Suppressor macrophage treated with lipopolysaccharide for 1 hour (primary cell): ENCODE results near the gene ENPP6.

ENCODE experiments used
- DNase-seq, 3 donors: peaks; one replicate each; pipeline ENCODE4 v3.0.0-alpha.2; 2020 to 2022

ENPP6 gene

GRCh38 chr4:184217634-184218033 is at the start of gene ENPP6:
Gene ENPP6 (minus strand): TSS chr4:184217873. CDS start chr4:184217819, 54 bp downstream.
- no peak for DNase-seq

- no peak for DNase-seq
These were observed 49.5 kb upstream of the ENPP6 start for GRCh38 chr4:184267206-184267608.

GRCh38 chr4:184265546-184266351 is 48.1 kb upstream of the ENPP6 start:
- peak; percentile 78 to 90 (median 82) for DNase-seq

GRCh38 chr4:184263910-184264732 is 46.4 kb upstream of the ENPP6 start:
- peak; percentile 97 to 98 (median 97) for DNase-seq

- no peak for DNase-seq
These were observed 45.8 kb upstream of the ENPP6 start for GRCh38 chr4:184263461-184263860.

GRCh38 chr4:184262901-184263300 is 45.2 kb upstream of the ENPP6 start:
- peak; percentile 79 to 85 (median 81) for DNase-seq

- no peak for DNase-seq
These were observed 43.6 kb upstream of the ENPP6 start for GRCh38 chr4:184261246-184261645.

- DNase-seq = no peak
These were observed 42.2 kb upstream of the ENPP6 start for GRCh38 chr4:184259866-184260265.

- DNase-seq = no peak
These were observed 41.4 kb upstream of the ENPP6 start for GRCh38 chr4:184259081-184259480.

GRCh38 chr4:184255871-184256642 is 38.4 kb upstream of the ENPP6 start:
- DNase-seq = no peak

GRCh38 chr4:184255361-184255760 is 37.7 kb upstream of the ENPP6 start:
- no peak for DNase-seq

GRCh38 chr4:184253072-184253420 is 35.4 kb upstream of the ENPP6 start:
- DNase-seq = no peak

- DNase-seq = no peak
These were observed 34.7 kb upstream of the ENPP6 start for GRCh38 chr4:184252136-184253071.

- peak; percentile 43 to 67 (median 55) for DNase-seq
These were observed 34.0 kb upstream of the ENPP6 start for GRCh38 chr4:184251670-184251980.

- DNase-seq = peak; percentile 61 to 90 (median 79)
These were observed 33.4 kb upstream of the ENPP6 start for GRCh38 chr4:184250795-184251669.

- DNase-seq = no peak
These were observed 30.5 kb upstream of the ENPP6 start for GRCh38 chr4:184248216-184248615.

- no peak for DNase-seq
These were observed 29.7 kb upstream of the ENPP6 start for GRCh38 chr4:184247421-184247820.

- DNase-seq = no peak
These were observed 28.8 kb upstream of the ENPP6 start for GRCh38 chr4:184246426-184246825.

- no peak for DNase-seq
These were observed 20.5 kb upstream of the ENPP6 start for GRCh38 chr4:184238072-184238745.

- DNase-seq = peak; percentile 34 to 59 (median 56)
These were observed 19.9 kb upstream of the ENPP6 start for GRCh38 chr4:184237612-184238011.

GRCh38 chr4:184235526-184235925 is 17.9 kb upstream of the ENPP6 start:
- DNase-seq = no peak
